ENCODE data around the gene ATXN7L3. TPM values are rescaled to one million over a fixed set of nuclear protein-coding genes. Genes with fewer than 3 reads are reported as not detected.

The ATXN7L3 gene, protein sequence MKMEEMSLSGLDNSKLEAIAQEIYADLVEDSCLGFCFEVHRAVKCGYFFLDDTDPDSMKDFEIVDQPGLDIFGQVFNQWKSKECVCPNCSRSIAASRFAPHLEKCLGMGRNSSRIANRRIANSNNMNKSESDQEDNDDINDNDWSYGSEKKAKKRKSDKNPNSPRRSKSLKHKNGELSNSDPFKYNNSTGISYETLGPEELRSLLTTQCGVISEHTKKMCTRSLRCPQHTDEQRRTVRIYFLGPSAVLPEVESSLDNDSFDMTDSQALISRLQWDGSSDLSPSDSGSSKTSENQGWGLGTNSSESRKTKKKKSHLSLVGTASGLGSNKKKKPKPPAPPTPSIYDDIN
- total RNA-seq = 71.1 TPM

DNA sequence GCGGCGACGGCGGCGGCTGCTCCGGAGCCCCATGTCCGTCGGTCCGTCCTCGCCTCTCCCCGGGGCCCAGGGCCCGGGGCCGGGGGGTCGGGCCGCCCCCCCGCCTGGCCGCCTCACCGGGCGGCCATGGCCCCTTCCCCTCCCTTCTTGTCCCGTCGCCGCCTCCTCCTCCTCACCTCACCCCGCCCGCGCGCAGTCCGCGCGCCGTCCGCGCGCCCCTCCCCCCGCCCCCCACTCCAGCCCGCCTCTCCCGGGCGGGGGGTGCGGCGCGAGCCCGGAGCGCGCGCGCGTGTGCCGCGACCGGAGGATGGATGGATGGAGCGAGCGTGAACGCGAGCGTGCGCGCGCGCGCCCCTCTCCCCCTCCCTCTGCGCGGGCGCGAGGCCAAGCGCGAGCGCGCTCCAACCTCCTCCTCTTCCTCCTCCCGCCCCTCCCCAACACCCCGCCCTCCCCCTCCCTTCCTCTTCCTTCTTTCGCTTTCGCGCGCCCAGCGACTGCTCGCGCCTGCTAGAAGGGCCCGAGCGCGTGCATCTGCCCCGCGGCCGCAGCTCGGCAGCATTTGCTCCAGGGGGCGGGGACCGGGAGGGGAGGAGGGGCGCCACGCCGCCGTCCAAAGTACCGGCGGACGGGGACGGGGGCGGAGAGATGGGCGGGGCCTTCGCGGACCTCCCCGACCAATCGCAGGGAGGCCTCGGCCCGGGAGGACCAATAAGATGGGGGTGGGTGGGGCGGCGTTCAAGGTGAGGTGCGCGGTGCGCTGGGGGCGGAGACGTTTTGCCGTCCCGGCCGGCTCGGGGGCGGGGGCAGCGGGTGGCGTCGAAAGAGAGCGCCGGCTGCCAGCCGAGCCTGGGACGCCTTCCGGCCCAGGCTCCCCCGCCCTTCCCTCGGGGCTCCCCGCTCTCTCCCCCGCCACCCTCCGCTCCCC is at the start of gene ATXN7L3:
ATXN7L3 (minus strand) TSS at position 332 of the 925 bp plus-strand sequence. CDS start 1,814 bp downstream, outside the sequence.

DNA sequence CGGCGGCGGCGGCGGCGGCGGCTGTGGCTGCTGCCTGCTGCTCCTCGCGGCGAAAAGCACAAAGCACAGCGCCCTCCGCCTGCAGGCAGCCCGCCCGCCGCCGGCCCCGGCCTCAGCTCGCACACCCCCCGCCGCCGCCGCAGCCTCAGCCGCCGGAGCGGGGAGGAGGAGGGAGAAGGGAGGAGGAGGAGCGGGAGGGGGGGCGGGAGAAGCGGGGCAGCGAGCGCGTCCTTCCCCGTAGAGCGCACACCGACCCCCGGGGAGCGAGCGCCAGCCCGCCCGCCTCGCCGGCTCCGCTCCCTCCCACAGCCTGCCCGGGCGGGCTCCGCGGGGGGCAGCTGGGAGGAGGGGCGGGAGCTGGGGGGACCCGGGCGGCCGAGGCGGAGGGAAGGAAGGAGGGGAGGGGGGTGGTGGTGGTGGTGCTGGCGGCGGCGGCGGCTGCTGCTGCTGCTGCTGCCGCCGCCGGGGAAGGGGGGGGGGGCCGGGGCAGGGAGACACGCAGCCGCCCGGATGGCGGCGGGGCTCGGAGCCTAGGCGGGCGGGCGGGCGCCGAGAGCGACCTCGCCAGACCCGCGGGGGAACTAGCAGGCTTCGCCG is 20.0 kb upstream of the ATXN7L3 start, which contains the start of gene UBTF:
UBTF (minus strand) TSS at position 60 of the 597 bp plus-strand sequence. CDS start 1,446 bp downstream, outside the sequence.

DNA sequence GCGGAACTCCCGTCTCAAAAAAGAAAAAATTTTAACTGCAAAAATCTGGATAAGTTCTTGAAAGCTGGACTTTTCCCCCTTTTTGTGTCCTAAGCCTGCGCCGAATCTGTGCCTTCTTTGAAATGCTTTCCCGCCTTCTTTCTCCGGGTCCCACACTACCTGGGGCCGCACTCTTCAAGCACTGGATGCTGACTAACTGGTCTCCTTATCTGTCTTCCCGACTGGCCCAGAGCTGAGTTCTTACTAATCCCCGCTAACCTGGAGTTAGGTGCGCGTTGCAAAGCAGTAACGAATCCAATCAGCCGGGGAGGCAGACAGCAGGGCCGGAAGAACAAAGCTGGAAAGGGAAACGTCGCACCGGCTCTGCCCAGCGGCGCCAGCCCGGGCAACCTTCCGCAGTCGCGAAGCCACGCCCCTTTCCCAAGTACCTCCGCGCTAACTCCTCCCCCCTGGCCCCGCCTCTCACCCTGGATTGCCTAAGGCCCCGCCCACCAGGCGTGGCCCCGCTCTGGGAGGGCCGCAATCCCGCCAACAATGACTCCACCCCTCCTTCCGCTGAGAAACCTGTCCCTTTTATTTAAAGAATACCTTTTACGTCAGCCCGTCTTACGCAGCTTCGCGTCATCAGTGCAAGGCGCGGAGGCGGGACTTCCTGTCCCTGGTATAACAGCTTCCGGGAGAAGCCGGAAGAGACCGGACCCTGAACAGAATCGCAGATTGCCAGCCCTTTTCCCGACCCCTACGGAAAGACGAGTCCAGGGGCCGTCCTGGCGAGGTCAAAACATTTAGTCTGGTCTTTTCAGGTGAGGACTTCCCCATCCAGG is 13.2 kb downstream of the ATXN7L3 start, which contains the start of gene TMUB2:
TMUB2 (plus strand) TSS at position 666 of the 824 bp plus-strand sequence. CDS start 737 bp downstream, outside the sequence.

DNA sequence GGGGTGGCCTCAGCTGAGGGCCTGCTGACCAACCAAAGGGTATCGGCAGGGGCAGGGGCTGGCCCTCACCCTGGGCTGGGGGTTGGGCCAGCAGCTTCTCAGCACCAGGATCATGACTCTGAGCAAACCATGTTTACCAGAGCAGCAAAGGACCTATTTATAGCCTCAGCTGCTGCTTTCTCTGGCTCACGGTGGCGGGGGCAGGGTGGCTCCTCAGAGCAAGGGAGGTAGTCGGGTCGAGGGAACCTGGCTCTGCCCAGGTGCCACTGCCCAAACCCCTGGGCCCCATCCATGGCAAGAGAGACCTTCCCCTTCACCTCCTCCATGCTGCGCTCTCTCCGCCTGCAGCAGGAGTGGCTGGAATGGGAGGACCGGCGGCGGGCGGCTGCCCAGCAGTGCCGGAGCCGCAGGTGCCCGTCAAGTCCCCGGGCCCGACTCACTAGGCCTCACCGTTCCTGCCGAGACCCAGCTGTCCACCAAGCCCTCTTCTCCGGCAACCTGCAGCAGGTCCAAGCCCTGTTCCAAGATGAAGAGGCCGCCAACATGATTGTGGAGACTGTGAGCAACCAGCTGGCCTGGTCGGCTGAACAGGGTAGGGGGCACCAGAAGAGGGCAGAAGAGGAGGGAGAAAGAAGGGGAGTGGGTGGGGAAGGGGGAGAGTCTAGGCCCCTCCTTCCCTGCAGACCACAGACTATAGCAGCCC is 29.0 kb downstream of the ATXN7L3 start, which contains the start of gene ASB16:
ASB16 (plus strand) TSS at position 206 of the 703 bp plus-strand sequence; CDS start at position 292, 86 bp downstream.

Small RNAs within 50 kb of the gene (small RNA-seq; reads per million reads assigned to genes)
- gene MIR6782 (ENCODE audit: low replicate concordance) = not detected

Other genes with a start within 250 kb of the ATXN7L3 start
- gene PYY, start 245.9 kb downstream of the ATXN7L3 start, total RNA-seq = not detected
- gene NAGS, start 195.3 kb downstream of the ATXN7L3 start, total RNA-seq = not detected
- gene TMEM101, start 184.9 kb downstream of the ATXN7L3 start, total RNA-seq = 21.0 TPM
- 26.6 TPM for gene LSM12, start 133.2 kb downstream of the ATXN7L3 start, total RNA-seq
- gene G6PC3, start 129.1 kb downstream of the ATXN7L3 start, total RNA-seq = 19.4 TPM
- gene HDAC5, start 76.2 kb downstream of the ATXN7L3 start, total RNA-seq = 115 TPM
- gene HROB, start 58.0 kb downstream of the ATXN7L3 start, total RNA-seq = 1.9 TPM
- gene ASB16, start 29.2 kb downstream of the ATXN7L3 start, total RNA-seq = not detected
- 28.8 TPM for gene TMUB2, start 12.9 kb downstream of the ATXN7L3 start, total RNA-seq
- 101 TPM for gene UBTF, start 19.8 kb upstream of the ATXN7L3 start, total RNA-seq
- gene SLC4A1, start 68.3 kb upstream of the ATXN7L3 start, total RNA-seq = 3.1 TPM
- gene RUNDC3A, start 108.7 kb upstream of the ATXN7L3 start, total RNA-seq = 67.6 TPM
- 33.5 TPM for gene SLC25A39, start 124.9 kb upstream of the ATXN7L3 start, total RNA-seq
- gene GRN, start 145.4 kb upstream of the ATXN7L3 start, total RNA-seq = 53.5 TPM
- 61.0 TPM for gene FAM171A2, start 164.0 kb upstream of the ATXN7L3 start, total RNA-seq
- gene ITGA2B, start 189.8 kb upstream of the ATXN7L3 start, total RNA-seq = 8.8 TPM

Measured in parietal lobe (tissue), 2 donors.